GM19023 (cell line): ENCODE measurements around the gene CCNL2.
"Not testable (repeated sequence)": the region's sequence is repeated elsewhere in the genome, so short reads cannot be mapped to it uniquely, and the experiment has no call there.

Experiments
- ATAC-seq: cut with Tn5 transposase; IDR thresholded peaks from one replicate; pipeline ENCODE4 v1.9.1; 2021; ENCODE audit warnings: mild to moderate bottlenecking, moderate library complexity; ENCODE audit not compliant: unreplicated experiment

The CCNL2 gene

GRCh38 chr1:1421147-1421906 is 22.2 kb upstream of the CCNL2 start, which contains the start of gene ANKRD65:
ANKRD65 (minus strand) TSS chr1:1421276; CDS start chr1:1421005, 271 bp downstream.
- ATAC-seq, result no peak

GRCh38 chr1:1420654-1421141 is 21.6 kb upstream of the CCNL2 start:
- ATAC-seq, result no peak

GRCh38 chr1:1419813-1420653 is 20.9 kb upstream of the CCNL2 start:
- ATAC-seq, result no peak

GRCh38 chr1:1419363-1419812 is 20.3 kb upstream of the CCNL2 start:
- no peak for ATAC-seq

- ATAC-seq, result no peak
These were observed 19.6 kb upstream of the CCNL2 start for GRCh38 chr1:1418464-1419362.

GRCh38 chr1:1417825-1418463 is 18.8 kb upstream of the CCNL2 start:
- not testable (repeated sequence) for ATAC-seq

- not testable (repeated sequence) for ATAC-seq
These were observed 18.3 kb upstream of the CCNL2 start for GRCh38 chr1:1417396-1417795.

GRCh38 chr1:1415751-1416150 is 16.6 kb upstream of the CCNL2 start:
- ATAC-seq, result no peak

GRCh38 chr1:1412311-1412902 is 13.3 kb upstream of the CCNL2 start:
- ATAC-seq, result not testable (repeated sequence)

- ATAC-seq, result no peak
These were observed 12.5 kb upstream of the CCNL2 start for GRCh38 chr1:1411626-1412025.

- not testable (repeated sequence) for ATAC-seq
These were observed 11.1 kb upstream of the CCNL2 start for GRCh38 chr1:1410238-1410637.

GRCh38 chr1:1407636-1408318 is 8.6 kb upstream of the CCNL2 start:
- peak; percentile 20 for ATAC-seq

- peak; percentile 92 for ATAC-seq
These were observed 7.9 kb upstream of the CCNL2 start, which contains the start of gene MRPL20 for GRCh38 chr1:1406821-1407635. MRPL20 (minus strand) TSS chr1:1407293; CDS start chr1:1407217, 76 bp downstream.

- no peak for ATAC-seq
These were observed 7.1 kb upstream of the CCNL2 start for GRCh38 chr1:1406101-1406820.

- no peak for ATAC-seq
These were observed 4.5 kb upstream of the CCNL2 start for GRCh38 chr1:1403653-1404052.

GRCh38 chr1:1402901-1403392 is 3.8 kb upstream of the CCNL2 start:
- ATAC-seq, result not testable (repeated sequence)
